ENCODE results near the gene RAB11FIP4.
"Not testable (repeated sequence)": the region's sequence is repeated elsewhere in the genome, so short reads cannot be mapped to it uniquely, and the experiment has no call there.

Gene RAB11FIP4

GRCh38 chr17:31391496-31391949 is at the start of gene RAB11FIP4:
Gene RAB11FIP4, plus strand, starts transcription at chr17:31391675. Its CDS starts 178 bp downstream, at chr17:31391853.
- H3K4me3 ChIP-seq (ENCODE audit: low read depth, low read length) = peak within 1 kb of the TSS; percentile 35
- DNase-seq (ENCODE audit: low read depth) = no peak
- TF ChIP-seq CTCF (conservative IDR thresholded peaks at IDR 0.05; ENCODE audit: low read depth, low read length) = no peak

- H3K4me3 ChIP-seq (ENCODE audit: low read depth, low read length); DNase-seq (ENCODE audit: low read depth): not testable (repeated sequence)
Observed at GRCh38 chr17:31345191-31345747, 46.2 kb upstream of the RAB11FIP4 start.

GRCh38 chr17:31349454-31349853 is 42.0 kb upstream of the RAB11FIP4 start:
- H3K4me3 ChIP-seq (ENCODE audit: low read depth, low read length) = no peak overlapping the region
- DNase-seq (ENCODE audit: low read depth) = no peak
- TF ChIP-seq CTCF (conservative IDR thresholded peaks at IDR 0.05; ENCODE audit: low read depth, low read length) = no peak

- no peak for TF ChIP-seq CTCF (conservative IDR thresholded peaks at IDR 0.05; ENCODE audit: low read depth, low read length)
- no peak for DNase-seq (ENCODE audit: low read depth)
- H3K4me3 ChIP-seq (ENCODE audit: low read depth, low read length) = no peak overlapping the region
Observed at GRCh38 chr17:31355935-31356334, 35.5 kb upstream of the RAB11FIP4 start.

- DNase-seq (ENCODE audit: low read depth) = no peak
- no peak overlapping the region for H3K4me3 ChIP-seq (ENCODE audit: low read depth, low read length)
- TF ChIP-seq CTCF (conservative IDR thresholded peaks at IDR 0.05; ENCODE audit: low read depth, low read length) = no peak
Observed at GRCh38 chr17:31357091-31357490, 34.4 kb upstream of the RAB11FIP4 start.

- DNase-seq (ENCODE audit: low read depth) = peak; percentile 26
- H3K4me3 ChIP-seq (ENCODE audit: low read depth, low read length) = no peak overlapping the region
- no peak for TF ChIP-seq CTCF (conservative IDR thresholded peaks at IDR 0.05; ENCODE audit: low read depth, low read length)
Observed at GRCh38 chr17:31357839-31358394, 33.6 kb upstream of the RAB11FIP4 start.

GRCh38 chr17:31364012-31364411 is 27.5 kb upstream of the RAB11FIP4 start:
- DNase-seq (ENCODE audit: low read depth) = no peak
- TF ChIP-seq CTCF (conservative IDR thresholded peaks at IDR 0.05; ENCODE audit: low read depth, low read length) = no peak
- H3K4me3 ChIP-seq (ENCODE audit: low read depth, low read length) = no peak overlapping the region

All from choroid plexus epithelial cell (primary cell).